Ishikawa (cell line): ENCODE results near the gene ACACA.

Experiments used
- CEBPB ChIP-seq: IDR thresholded peaks from 2 replicates; pipeline ENCODE4 v1.6.1; 2012
- CREB1 ChIP-seq: IDR thresholded peaks from 2 replicates; pipeline ENCODE4 v1.6.1; 2012; ENCODE audit warnings: low read depth
- EGR1 ChIP-seq: IDR thresholded peaks from 2 replicates; pipeline ENCODE4 v1.6.1; 2012
- EP300 ChIP-seq: IDR thresholded peaks from 2 replicates; pipeline ENCODE4 v1.6.1; 2012; ENCODE audit warnings: borderline replicate concordance
- FOXM1 ChIP-seq: IDR thresholded peaks from 2 replicates; pipeline ENCODE4 v1.6.1; 2012; ENCODE audit warnings: low read depth, borderline replicate concordance
- NFIC ChIP-seq: IDR thresholded peaks from 2 replicates; pipeline ENCODE4 v1.6.1; 2012
- RAD21 ChIP-seq: IDR thresholded peaks from 2 replicates; pipeline ENCODE4 v1.6.1; 2012; ENCODE audit warnings: low read depth
- REST ChIP-seq: IDR thresholded peaks from 2 replicates; pipeline ENCODE4 v1.6.1; 2012; ENCODE audit warnings: low read depth, mild to moderate bottlenecking
- TAF1 ChIP-seq: IDR thresholded peaks from 2 replicates; pipeline ENCODE4 v1.6.1; 2012; ENCODE audit warnings: low read depth, mild to moderate bottlenecking
- TCF12 ChIP-seq: IDR thresholded peaks from 2 replicates; pipeline ENCODE4 v1.6.1; 2012; ENCODE audit warnings: low read depth
- TEAD4 ChIP-seq: IDR thresholded peaks from 2 replicates; pipeline ENCODE4 v1.6.1; 2012
- USF1 ChIP-seq: IDR thresholded peaks from 2 replicates; pipeline ENCODE4 v1.6.1; 2012
- YY1 ChIP-seq: IDR thresholded peaks from 2 replicates; pipeline ENCODE4 v1.6.1; 2012; ENCODE audit warnings: low read depth
- ZBTB7A ChIP-seq: IDR thresholded peaks from 2 replicates; pipeline ENCODE4 v1.6.1; 2012; ENCODE audit warnings: low read depth
- TF ChIP-seq, protein P1 (sequence below): IDR thresholded peaks from 2 replicates; pipeline ENCODE4 v1.6.1; 2012

Gene ACACA

DNA sequence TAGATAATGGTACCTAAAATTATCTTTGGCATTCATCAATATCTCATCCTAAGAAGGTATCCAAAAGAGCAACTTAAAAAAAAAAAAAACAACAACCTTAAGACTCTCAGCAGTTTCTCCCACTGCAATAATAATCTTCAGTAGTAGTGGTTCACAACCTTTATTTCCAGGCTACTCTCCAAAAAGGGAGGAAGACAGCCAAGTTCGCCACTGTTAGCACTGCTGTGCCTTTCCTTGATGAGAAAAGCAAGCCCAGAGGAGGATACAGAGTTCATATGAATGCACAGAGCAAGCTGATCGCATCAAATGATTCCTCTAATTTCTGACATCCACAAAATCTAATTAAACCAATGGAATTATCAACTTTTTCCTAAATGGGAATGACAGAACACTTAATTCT, 258.5 kb downstream of the ACACA start:
- TF ChIP-seq RAD21 (no peak), EGR1 (no peak), NFIC (no peak), TAF1 (no peak), FOXM1 (no peak), TEAD4 (no peak), YY1 (no peak), EP300 (no peak), CREB1 (no peak), ZBTB7A (no peak), REST (no peak), USF1 (no peak), CEBPB (no peak), TCF12 (no peak)
- TF ChIP-seq, protein P1, sequence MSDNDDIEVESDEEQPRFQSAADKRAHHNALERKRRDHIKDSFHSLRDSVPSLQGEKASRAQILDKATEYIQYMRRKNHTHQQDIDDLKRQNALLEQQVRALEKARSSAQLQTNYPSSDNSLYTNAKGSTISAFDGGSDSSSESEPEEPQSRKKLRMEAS, result no peak

GRCh38 chr17:37147301-37147812, 259.3 kb downstream of the ACACA start:
- TF ChIP-seq TCF12 (no peak), FOXM1 (no peak), EP300 (no peak), ZBTB7A (no peak), REST (no peak)

- TF ChIP-seq ZBTB7A, result no peak
- no peak for TF ChIP-seq TEAD4
- TF ChIP-seq REST, result no peak
- TF ChIP-seq, protein P1, result no peak
Observed at GRCh38 chr17:37146086-37147064, 260.3 kb downstream of the ACACA start.

DNA sequence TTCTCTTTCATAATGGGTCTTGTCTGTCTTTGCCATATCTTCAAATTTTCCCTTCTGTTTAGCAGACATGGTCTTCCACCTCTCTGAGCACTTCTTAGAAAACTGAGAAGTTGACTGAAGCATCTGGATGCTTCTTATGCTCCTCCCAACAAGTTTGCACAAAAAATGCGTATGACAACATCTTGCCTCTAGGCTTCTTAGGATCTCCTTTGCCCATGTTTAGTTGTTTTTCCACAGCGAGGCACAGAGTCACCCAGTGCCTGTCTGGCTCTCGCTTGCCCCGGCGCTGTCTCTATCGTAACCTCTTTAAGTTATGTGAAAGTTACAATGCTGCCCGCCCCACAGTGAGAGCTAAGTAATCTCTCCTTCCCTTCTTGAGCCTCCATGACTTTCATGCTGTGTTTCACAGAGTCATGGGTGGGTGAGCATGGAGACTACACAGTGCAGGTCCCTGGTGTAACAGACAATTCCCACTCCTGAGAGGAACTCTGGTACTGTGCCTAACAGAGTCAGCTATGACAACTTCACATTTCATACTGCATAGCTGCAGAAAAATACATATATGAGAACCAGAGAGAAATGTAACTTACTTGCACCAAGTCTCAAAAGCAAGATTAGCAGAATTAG, 262.4 kb downstream of the ACACA start:
- no peak for TF ChIP-seq CREB1
- TF ChIP-seq FOXM1, result no peak

DNA sequence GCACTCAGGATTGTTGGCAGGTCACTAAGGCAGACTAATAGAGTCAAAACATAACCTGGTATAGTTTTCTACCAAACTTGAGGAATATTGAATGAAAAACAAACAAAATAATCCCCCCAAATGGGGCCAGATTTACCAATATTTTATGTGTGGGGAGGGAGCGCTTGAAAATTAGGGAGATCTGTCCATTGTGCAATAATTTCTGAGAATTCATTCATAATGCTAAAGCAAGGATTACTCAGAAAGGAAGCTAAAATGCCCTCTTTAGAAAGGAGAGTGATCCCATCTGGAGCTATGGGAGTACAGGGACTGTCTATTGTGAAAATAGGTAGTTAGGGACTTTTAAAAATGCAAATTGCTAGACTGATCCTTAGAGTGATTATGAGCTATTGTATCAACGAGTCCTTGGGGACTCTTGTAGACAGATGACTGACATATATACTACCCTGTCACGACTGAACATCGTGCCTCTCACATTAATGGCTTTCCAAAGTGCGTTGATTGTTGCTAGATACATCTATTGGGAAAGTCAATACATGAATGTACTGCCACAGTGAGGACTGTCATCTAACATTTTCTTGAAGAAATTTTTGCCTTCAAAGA, 264.2 kb downstream of the ACACA start:
- TF ChIP-seq USF1 (no peak), YY1 (no peak), FOXM1 (no peak), TEAD4 (no peak), TAF1 (no peak), EP300 (no peak), ZBTB7A (no peak), TCF12 (no peak), REST (no peak), RAD21 (no peak)
